CD14-positive monocyte (primary cell): ENCODE data around the gene WNT10A. TPM values are rescaled to one million over a fixed set of nuclear protein-coding genes. Genes with fewer than 3 reads are reported as not detected.
A peak's percentile ranks its signal among the peaks of the same experiment; 100 is the strongest.

Experiments used
- DNase-seq, 3 donors: peaks; one replicate each; pipeline ENCODE4 v3.0.0-alpha.2; 2011 to 2022
- H2AFZ ChIP-seq: 2 replicates; pipeline ENCODE4 v1.6.0; 2012; ENCODE audit warnings: mild to moderate bottlenecking, low read depth, low read length, inconsistent platforms; ENCODE audit not compliant: insufficient read depth, poor library complexity, severe bottlenecking
- H3K27ac ChIP-seq, 2 donors: 1 replicate in 1 of 2; 2 replicates in 1 of 2; pipeline ENCODE4 v1.5.1; 2012 to 2013; ENCODE audit warnings: low read length in 2 of 2, control low read depth in 1 of 2, inconsistent platforms in 1 of 2, low read depth in 1 of 2, mild to moderate bottlenecking in 1 of 2
- H3K27me3 ChIP-seq, 2 donors: one replicate each; pipeline versions ENCODE4 v1.6.0 to v1.6.1; 2011 to 2013; ENCODE audit warnings: low read length in 2 of 2; ENCODE audit not compliant: control insufficient read depth in 2 of 2, insufficient read depth in 2 of 2
- H3K36me3 ChIP-seq, 2 donors: replicated peaks in 1 of 2; 1 replicate in 1 of 2; 2 replicates in 1 of 2; pipeline versions ENCODE4 v1.5.1 to v1.6.1; 2012 to 2013; ENCODE audit warnings: low read length in 2 of 2, control low read depth in 1 of 2, inconsistent platforms in 1 of 2, mild to moderate bottlenecking in 1 of 2; ENCODE audit not compliant: insufficient read depth in 2 of 2, control insufficient read depth in 1 of 2
- H3K4me1 ChIP-seq, 2 donors: 1 replicate in 1 of 2; 2 replicates in 1 of 2; pipeline versions ENCODE4 v1.5.1 to v1.6.1; 2012 to 2013; ENCODE audit warnings: low read length in 2 of 2, control low read depth in 1 of 2, inconsistent platforms in 1 of 2, mild to moderate bottlenecking in 1 of 2, moderate library complexity in 1 of 2; ENCODE audit not compliant: insufficient read depth in 2 of 2, control insufficient read depth in 1 of 2
- H3K4me2 ChIP-seq: replicated peaks from 2 replicates; pipeline ENCODE3; 2012; ENCODE audit warnings: low read length, moderate library complexity, mild to moderate bottlenecking; ENCODE audit not compliant: poor library complexity, severe bottlenecking; ENCODE audit errors: extremely low read depth
- H3K4me3 ChIP-seq, 3 experiments: fragments of 200-600 bp in 1 of 3; sonication (generic) in 1 of 3; replicated peaks in 1 of 3; 1 replicate in 2 of 3; 2 replicates in 1 of 3; pipeline ENCODE4 v1.5.1; 2011 to 2013; ENCODE audit warnings: low read length in 3 of 3, mild to moderate bottlenecking in 3 of 3, control low read depth in 2 of 3, low read depth in 2 of 3, inconsistent platforms in 1 of 3, moderate library complexity in 1 of 3
- H3K79me2 ChIP-seq: 2 replicates; pipeline ENCODE4 v1.6.0; 2012; ENCODE audit warnings: mild to moderate bottlenecking, control low read depth, inconsistent platforms, low read length, moderate library complexity; ENCODE audit not compliant: insufficient read depth
- H3K9ac ChIP-seq: 2 replicates; pipeline ENCODE4 v1.6.0; 2017; ENCODE audit warnings: low read length, mild to moderate bottlenecking; ENCODE audit not compliant: insufficient read depth, poor library complexity, severe bottlenecking
- H3K9me3 ChIP-seq, 2 donors: replicated peaks in 1 of 2; 1 replicate in 1 of 2; 2 replicates in 1 of 2; pipeline versions ENCODE4 v1.5.1 to v1.6.1; 2012 to 2013; ENCODE audit warnings: low read length in 2 of 2, control low read depth in 1 of 2; ENCODE audit not compliant: control insufficient read depth in 1 of 2, insufficient read depth in 1 of 2
- H4K20me1 ChIP-seq: 2 replicates; pipeline ENCODE4 v1.6.0; 2012; ENCODE audit warnings: mild to moderate bottlenecking, low read length, control low read depth, moderate library complexity; ENCODE audit not compliant: insufficient read depth
- H3K27ac Mint-ChIP-seq, 7 donors: one replicate each; pipeline ENCODE4 v1.8.0; 2020; ENCODE audit warnings: mild to moderate bottlenecking in 7 of 7, mixed read lengths in 7 of 7, moderate library complexity in 6 of 7, inconsistent platforms in 2 of 7
- H3K27me3 Mint-ChIP-seq, 3 donors: one replicate each; pipeline ENCODE4 v1.8.0; 2021 to 2022; ENCODE audit warnings: low read depth in 3 of 3, mild to moderate bottlenecking in 3 of 3, mixed read lengths in 3 of 3, moderate library complexity in 3 of 3, inconsistent platforms in 1 of 3
- H3K36me3 Mint-ChIP-seq, 2 donors: one replicate each; pipeline ENCODE4 v1.8.0; 2020; ENCODE audit warnings: mixed read lengths in 2 of 2, inconsistent platforms in 1 of 2, mild to moderate bottlenecking in 1 of 2
- H3K4me1 Mint-ChIP-seq: one replicate; pipeline ENCODE4 v1.8.0; 2020; ENCODE audit warnings: mild to moderate bottlenecking, mixed read lengths
- H3K4me3 Mint-ChIP-seq, 2 donors: one replicate each; pipeline ENCODE4 v1.8.0; 2020; ENCODE audit warnings: mild to moderate bottlenecking in 2 of 2, mixed read lengths in 2 of 2, moderate library complexity in 1 of 2
- H3K9me3 Mint-ChIP-seq, 7 donors: one replicate each; pipeline ENCODE4 v1.8.0; 2020 to 2022; ENCODE audit warnings: mixed read lengths in 7 of 7, mild to moderate bottlenecking in 6 of 7, moderate library complexity in 6 of 7, inconsistent platforms in 2 of 7
- CTCF ChIP-seq: fragments of 200-600 bp; IDR thresholded peaks from one replicate; pipeline ENCODE4 v1.8.0; 2022; ENCODE audit warnings: antibody characterized with exemption, mild to moderate bottlenecking
- WGBS: methylation state at CpG from one replicate; pipeline ENCODE4 v1.1.5; 2013; ENCODE audit warnings: missing lambda C conversion rate; ENCODE audit not compliant: insufficient coverage; 5-methylcytosine and 5-hydroxymethylcytosine counted together
- intact Hi-C, 2 donors: fragments of 100-400 bp; cut with micrococcal nuclease; formaldehyde crosslinking; loops; one replicate each; pipeline versions ENCODE4 v1.15.0 to v1.15.1; 2023
- polyA plus RNA-seq, 3 donors: library from polyadenylated mRNA; depleted of rRNA in 1 of 3; unstranded in 2 of 3; stranded (reverse) in 1 of 3; fragments of 300-500 nt in 2 of 3; fragments of >200 nt in 1 of 3; fragmentation: Illumina TruSeq in 2 of 3; gene quantifications; 1 replicate in 2 of 3; 2 replicates in 1 of 3; pipeline ENCODE4 v1.2.3, GENCODE V29; 2012 to 2021

The WNT10A gene
- polyA plus RNA-seq, 3 donors: 0.04 TPM; not detected in 2

- TF ChIP-seq CTCF: no peak
- peaks cover 87 to 97% (median 95%) of the 10 kb centered on the region in 3 donors for H3K27me3 Mint-ChIP-seq
- peaks cover 8 to 22% of the 10 kb centered on the region in 2 donors for H3K4me1 ChIP-seq
- intact Hi-C loops: no loop called here
- no peak within 1 kb of the TSS for H3K27ac ChIP-seq
- no peaks in the 10 kb centered on the region for H3K79me2 ChIP-seq
- 1% methylated on average over 51 of the region's 64 CpGs for WGBS
- no peak for DNase-seq
- peaks cover 0 to 43% (median 12%) of the 10 kb centered on the region in 7 donors for H3K9me3 Mint-ChIP-seq
- H3K4me3 ChIP-seq: peak within 1 kb of the TSS in 1 of 3 experiments; percentile 54
- no peaks in the 10 kb centered on the region for H4K20me1 ChIP-seq
- H3K4me1 Mint-ChIP-seq: peaks cover 21% of the 10 kb centered on the region
- H3K36me3 Mint-ChIP-seq: peaks cover 4 to 6% of the 10 kb centered on the region in 2 donors
- peaks cover 0 to 32% of the 10 kb centered on the region in 2 donors for H3K9me3 ChIP-seq
- peak within 1 kb of the TSS; percentile 47 for H3K4me2 ChIP-seq
- H3K27me3 ChIP-seq: peaks cover 69 to 89% of the 10 kb centered on the region in 2 donors
- H3K9ac ChIP-seq: no peak within 1 kb of the TSS
- peak within 1 kb of the TSS; percentile 29 for H2AFZ ChIP-seq
- no peaks in the 10 kb centered on the region for H3K36me3 ChIP-seq
- peak within 1 kb of the TSS; percentile 71 to 86 for H3K4me3 Mint-ChIP-seq
- peak within 1 kb of the TSS in 2 of 7 donors; percentile 17 to 74 for H3K27ac Mint-ChIP-seq
Measured at GRCh38 chr2:218859556-218859987, 21.1 kb upstream of the WNT10A start, which contains the start of gene WNT6. TSS of gene WNT6 (plus strand) at chr2:218859805. CDS start at chr2:218860038, 233 bp downstream.

- Histone ChIP-seq H3K4me1 (peaks cover 8 to 22% of the 10 kb centered on the region in 2 donors), H3K27ac (no peak overlapping the region), H3K9ac (no peak overlapping the region), H2AFZ (no peak overlapping the region), H4K20me1 (no peaks in the 10 kb centered on the region), H3K4me3 (no peak overlapping the region), H3K36me3 (no peaks in the 10 kb centered on the region), H3K27me3 (peaks cover 64 to 83% of the 10 kb centered on the region in 2 donors), H3K79me2 (no peaks in the 10 kb centered on the region), H3K9me3 (peaks cover 0 to 32% of the 10 kb centered on the region in 2 donors), H3K4me2 (peak overlapping the region; percentile 47)
- DNase-seq: no peak
- H3K27me3 Mint-ChIP-seq: peaks cover 85 to 96% (median 90%) of the 10 kb centered on the region in 3 donors
- no peak overlapping the region for H3K27ac Mint-ChIP-seq
- intact Hi-C loops: no loop called here
- peaks cover 0 to 39% (median 12%) of the 10 kb centered on the region in 7 donors for H3K9me3 Mint-ChIP-seq
- no peak for TF ChIP-seq CTCF
- peaks cover 4 to 6% of the 10 kb centered on the region in 2 donors for H3K36me3 Mint-ChIP-seq
- H3K4me1 Mint-ChIP-seq: peaks cover 21% of the 10 kb centered on the region
- peak overlapping the region; percentile 47 to 67 for H3K4me3 Mint-ChIP-seq
- WGBS: 2% methylated on average over 31 of the region's 47 CpGs
Measured at GRCh38 chr2:218859988-218860831, 20.4 kb upstream of the WNT10A start.
